DND-41 (cell line): ENCODE data around the gene RNF157.

Experiments
- ATAC-seq: fragments of 200-7000 bp; cut with Tn5 transposase; 3 replicates; pipeline ENCODE4 v1.9.1; 2021; ENCODE audit warnings: low read depth; ENCODE audit not compliant: insufficient read depth
- DNase-seq: peaks from one replicate; pipeline ENCODE4 v3.0.0-alpha.2; 2020
- H2AFZ ChIP-seq: 2 replicates; pipeline ENCODE4 v1.6.0; 2012; ENCODE audit warnings: low read depth, low read length
- H3K27ac ChIP-seq: 2 replicates; pipeline ENCODE4 v1.5.1; 2012; ENCODE audit warnings: low read length, inconsistent platforms
- H3K27me3 ChIP-seq: fragments of 200-600 bp; sonication (generic); 2 replicates; pipeline ENCODE4 v1.6.0; 2012; ENCODE audit warnings: low read length, mild to moderate bottlenecking, inconsistent platforms; ENCODE audit not compliant: insufficient read depth, poor library complexity
- H3K36me3 ChIP-seq: 2 replicates; pipeline ENCODE4 v1.5.1; 2012; ENCODE audit warnings: low read length, inconsistent platforms; ENCODE audit not compliant: insufficient read depth
- H3K4me1 ChIP-seq: 2 replicates; pipeline ENCODE4 v1.5.1; 2012; ENCODE audit warnings: mild to moderate bottlenecking, low read length; ENCODE audit not compliant: insufficient read depth
- H3K4me2 ChIP-seq: 2 replicates; pipeline ENCODE4 v1.6.0; 2012; ENCODE audit warnings: mild to moderate bottlenecking, moderate library complexity, low read length, inconsistent platforms; ENCODE audit not compliant: insufficient read depth
- H3K4me3 ChIP-seq, 2 experiments: fragments of 200-600 bp in 1 of 2; shearing (Covaris generic) in 1 of 2; 2 replicates each; pipeline ENCODE4 v1.5.1; 2012 to 2016; ENCODE audit warnings: inconsistent platforms in 2 of 2, low read length in 2 of 2, mild to moderate bottlenecking in 2 of 2, low read depth in 1 of 2, moderate library complexity in 1 of 2
- H3K79me2 ChIP-seq: 2 replicates; pipeline ENCODE4 v1.6.0; 2012; ENCODE audit warnings: low read length, inconsistent platforms; ENCODE audit not compliant: insufficient read depth
- H3K9ac ChIP-seq: 2 replicates; pipeline ENCODE4 v1.6.0; 2012; ENCODE audit warnings: low read depth, mild to moderate bottlenecking, inconsistent platforms, low read length, moderate library complexity
- H3K9me3 ChIP-seq: 2 replicates; pipeline ENCODE4 v1.5.1; 2012; ENCODE audit warnings: low read length, moderate library complexity, mild to moderate bottlenecking, inconsistent platforms; ENCODE audit not compliant: insufficient read depth, severe bottlenecking
- H4K20me1 ChIP-seq: 2 replicates; pipeline ENCODE4 v1.6.0; 2012; ENCODE audit warnings: low read length; ENCODE audit not compliant: insufficient read depth
- EZH2 ChIP-seq: IDR thresholded peaks from 3 replicates; pipeline ENCODE4 v1.6.1; 2012; ENCODE audit warnings: borderline replicate concordance, low read depth, mild to moderate bottlenecking, moderate library complexity, low read length, inconsistent platforms; ENCODE audit not compliant: severe bottlenecking
- TF ChIP-seq, protein P1 (sequence below): IDR thresholded peaks from 2 replicates; pipeline ENCODE4 v1.5.1; 2012; ENCODE audit warnings: borderline replicate concordance, low read length, moderate library complexity, mild to moderate bottlenecking; ENCODE audit not compliant: poor library complexity, severe bottlenecking; ENCODE audit errors: extremely low read depth

RNF157 gene

DNA sequence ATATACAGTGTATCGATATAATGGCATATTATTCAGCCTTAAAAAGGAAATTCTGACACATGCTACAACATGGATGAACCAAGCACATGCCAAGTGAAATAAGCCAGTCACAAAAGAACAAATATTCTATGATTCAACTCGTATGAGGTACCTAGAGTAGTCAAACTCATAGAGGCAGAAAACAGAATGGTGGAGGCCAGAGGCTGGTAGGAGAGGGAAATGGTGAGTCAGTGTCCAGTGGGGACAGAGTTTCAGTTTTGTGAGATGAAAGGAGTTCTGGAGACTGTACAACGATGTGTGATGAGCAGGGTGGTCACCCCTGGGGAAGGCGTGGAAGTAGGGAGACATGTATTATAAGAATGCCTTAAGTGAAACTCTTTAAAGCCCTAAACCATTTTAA, 39.9 kb downstream of the RNF157 start:
- no peaks in the 10 kb centered on the region for H3K27me3 ChIP-seq
- H4K20me1 ChIP-seq, result no peaks in the 10 kb centered on the region
- no peak overlapping the region for H2AFZ ChIP-seq
- ATAC-seq (no peak), DNase-seq (no peak)
- no peak overlapping the region for H3K4me3 ChIP-seq
- no peaks in the 10 kb centered on the region for H3K36me3 ChIP-seq
- no peaks in the 10 kb centered on the region for H3K9me3 ChIP-seq
- no peak overlapping the region for H3K27ac ChIP-seq
- TF ChIP-seq EZH2, result no peak
- TF ChIP-seq, protein P1, sequence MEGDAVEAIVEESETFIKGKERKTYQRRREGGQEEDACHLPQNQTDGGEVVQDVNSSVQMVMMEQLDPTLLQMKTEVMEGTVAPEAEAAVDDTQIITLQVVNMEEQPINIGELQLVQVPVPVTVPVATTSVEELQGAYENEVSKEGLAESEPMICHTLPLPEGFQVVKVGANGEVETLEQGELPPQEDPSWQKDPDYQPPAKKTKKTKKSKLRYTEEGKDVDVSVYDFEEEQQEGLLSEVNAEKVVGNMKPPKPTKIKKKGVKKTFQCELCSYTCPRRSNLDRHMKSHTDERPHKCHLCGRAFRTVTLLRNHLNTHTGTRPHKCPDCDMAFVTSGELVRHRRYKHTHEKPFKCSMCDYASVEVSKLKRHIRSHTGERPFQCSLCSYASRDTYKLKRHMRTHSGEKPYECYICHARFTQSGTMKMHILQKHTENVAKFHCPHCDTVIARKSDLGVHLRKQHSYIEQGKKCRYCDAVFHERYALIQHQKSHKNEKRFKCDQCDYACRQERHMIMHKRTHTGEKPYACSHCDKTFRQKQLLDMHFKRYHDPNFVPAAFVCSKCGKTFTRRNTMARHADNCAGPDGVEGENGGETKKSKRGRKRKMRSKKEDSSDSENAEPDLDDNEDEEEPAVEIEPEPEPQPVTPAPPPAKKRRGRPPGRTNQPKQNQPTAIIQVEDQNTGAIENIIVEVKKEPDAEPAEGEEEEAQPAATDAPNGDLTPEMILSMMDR, result no peak
- H3K79me2 ChIP-seq, result no peaks in the 10 kb centered on the region
- no peak overlapping the region for H3K4me2 ChIP-seq
- H3K9ac ChIP-seq, result no peak overlapping the region
- H3K4me1 ChIP-seq, result peaks cover 12% of the 10 kb centered on the region

DNA sequence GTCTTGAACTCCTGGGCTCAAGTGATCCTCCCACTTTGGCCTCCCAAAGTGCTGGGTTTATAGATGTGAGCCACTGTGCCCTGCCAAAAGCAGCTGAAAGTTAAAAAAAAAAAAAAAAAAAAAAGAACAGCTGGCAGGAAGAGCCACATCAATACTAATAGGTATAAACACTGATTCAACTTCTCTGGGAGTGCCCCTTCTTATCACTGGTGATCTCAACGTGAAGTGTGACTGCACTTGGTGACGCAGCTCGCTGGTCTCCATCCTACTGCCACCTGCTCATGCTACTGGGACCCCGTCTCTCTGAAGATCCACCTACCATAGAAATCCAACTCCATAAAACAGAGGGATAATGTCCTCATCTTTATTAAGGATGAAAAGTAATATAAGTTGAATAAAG, 40.8 kb downstream of the RNF157 start:
- Histone ChIP-seq H3K4me1 (peaks cover 12% of the 10 kb centered on the region), H2AFZ (no peak overlapping the region), H3K27me3 (no peaks in the 10 kb centered on the region), H3K9ac (no peak overlapping the region), H3K36me3 (no peaks in the 10 kb centered on the region), H3K4me2 (no peak overlapping the region), H3K27ac (no peak overlapping the region), H4K20me1 (no peaks in the 10 kb centered on the region), H3K9me3 (no peaks in the 10 kb centered on the region), H3K4me3 (no peak overlapping the region), H3K79me2 (no peaks in the 10 kb centered on the region)
- TF ChIP-seq, protein P1, result no peak
- no peak for TF ChIP-seq EZH2
- DNase-seq, result peak; percentile 66
- ATAC-seq, result peak; percentile 92

DNA sequence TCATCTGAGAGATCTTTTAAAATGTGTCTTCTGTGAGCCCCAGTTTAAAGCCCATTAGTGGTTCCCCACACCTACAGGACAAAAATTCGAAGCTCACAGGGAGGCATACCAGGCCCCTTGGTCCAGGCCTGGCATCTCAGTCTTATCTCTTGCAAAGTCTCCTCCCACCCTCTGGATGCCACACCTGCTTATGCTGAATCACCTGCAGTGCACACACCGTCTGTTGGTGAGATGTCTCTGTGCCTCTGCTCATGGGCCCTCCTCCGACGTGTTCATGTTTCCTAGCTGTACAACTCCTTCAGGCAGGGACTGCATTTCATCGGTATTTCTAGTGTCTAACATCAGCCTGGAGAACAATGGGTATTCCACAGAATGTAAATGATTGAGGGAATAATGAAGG, 41.6 kb downstream of the RNF157 start:
- Histone ChIP-seq H3K4me2 (no peak overlapping the region), H3K36me3 (no peaks in the 10 kb centered on the region), H3K27ac (no peak overlapping the region), H3K9ac (no peak overlapping the region), H3K4me3 (no peak overlapping the region), H3K4me1 (peaks cover 14% of the 10 kb centered on the region), H4K20me1 (no peaks in the 10 kb centered on the region), H2AFZ (no peak overlapping the region), H3K79me2 (no peaks in the 10 kb centered on the region), H3K27me3 (no peaks in the 10 kb centered on the region), H3K9me3 (no peaks in the 10 kb centered on the region)
- DNase-seq (no peak), ATAC-seq (no peak)
- TF ChIP-seq, protein P1, result no peak
- no peak for TF ChIP-seq EZH2

DNA sequence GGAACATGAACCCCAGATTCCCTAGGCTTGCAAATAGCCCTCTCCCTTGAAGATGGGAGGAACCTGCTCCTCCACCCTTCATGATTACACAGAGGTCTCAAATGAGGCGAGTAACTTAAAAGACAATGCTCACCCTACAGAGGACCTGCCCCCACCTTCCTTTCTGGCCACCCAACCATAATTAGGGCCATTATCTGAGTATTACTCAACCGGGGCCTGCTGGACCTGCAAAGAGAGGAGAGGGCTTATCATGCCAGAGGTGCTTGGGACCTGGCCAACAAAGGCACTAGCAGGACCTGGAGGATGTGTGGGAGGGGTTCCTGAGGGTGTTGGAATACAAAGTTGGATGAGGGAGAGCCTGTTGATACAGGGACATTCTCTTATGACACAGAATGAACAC, 42.4 kb downstream of the RNF157 start:
- Histone ChIP-seq H3K36me3 (no peaks in the 10 kb centered on the region), H3K4me2 (no peak overlapping the region), H3K27ac (no peak overlapping the region), H3K79me2 (no peaks in the 10 kb centered on the region), H4K20me1 (no peaks in the 10 kb centered on the region), H3K4me3 (no peak overlapping the region), H3K4me1 (peaks cover 22% of the 10 kb centered on the region), H2AFZ (no peak overlapping the region), H3K27me3 (no peaks in the 10 kb centered on the region), H3K9me3 (no peaks in the 10 kb centered on the region), H3K9ac (no peak overlapping the region)
- ATAC-seq, result no peak
- TF ChIP-seq, protein P1, result no peak
- no peak for TF ChIP-seq EZH2
- no peak for DNase-seq
